Activated CD4-positive, alpha-beta T cell treated with anti-CD3 and anti-CD28 coated beads, Interleukin-2, amount 10 ng/mL, durations not matched to agents 7 days and 5 days (primary cell): Measurements from ENCODE around the gene TOP1. TPM values are rescaled to one million over a fixed set of nuclear protein-coding genes. Genes with fewer than 3 reads are reported as not detected.

ENCODE experiments used
- CTCF ChIA-PET: fragments of 350-600 bp; sonication (Branson Sonifier 250); formaldehyde crosslinking; loops from one replicate; lab custom pipeline; 2021; ENCODE audit warnings: antibody characterized with exemption; lab: Charles Lee
- POLR2A ChIA-PET: fragments of 350-600 bp; sonication (Branson Sonifier 250); formaldehyde crosslinking; loops from one replicate; lab custom pipeline; 2021; ENCODE audit warnings: antibody characterized with exemption; lab: Charles Lee
- DNase-seq: peaks from one replicate; pipeline ENCODE4 v3.0.0-alpha.2; 2020
- H3K27ac Mint-ChIP-seq: one replicate; pipeline ENCODE4 v1.8.0; 2021; ENCODE audit warnings: mild to moderate bottlenecking, moderate library complexity, mixed read lengths
- H3K27me3 Mint-ChIP-seq: one replicate; pipeline ENCODE4 v1.8.0; 2021; ENCODE audit warnings: mixed read lengths
- H3K36me3 Mint-ChIP-seq: one replicate; pipeline ENCODE4 v1.8.0; 2021; ENCODE audit warnings: low read depth, mixed read lengths
- H3K4me1 Mint-ChIP-seq: one replicate; pipeline ENCODE4 v1.8.0; 2021; ENCODE audit warnings: mixed read lengths
- H3K4me3 Mint-ChIP-seq: one replicate; pipeline ENCODE4 v1.8.0; 2021; ENCODE audit warnings: mild to moderate bottlenecking, moderate library complexity, mixed read lengths
- H3K9me3 Mint-ChIP-seq: one replicate; pipeline ENCODE4 v1.8.0; 2021; ENCODE audit warnings: mixed read lengths
- total RNA-seq, 2 experiments: library from RNA; stranded (reverse); gene quantifications; one replicate each; pipeline ENCODE4 v1.2.3, GENCODE V29; 2021

TOP1 gene
- total RNA-seq, 2 experiments from 2014 or later = 66.7 to 76.9 TPM

DNA sequence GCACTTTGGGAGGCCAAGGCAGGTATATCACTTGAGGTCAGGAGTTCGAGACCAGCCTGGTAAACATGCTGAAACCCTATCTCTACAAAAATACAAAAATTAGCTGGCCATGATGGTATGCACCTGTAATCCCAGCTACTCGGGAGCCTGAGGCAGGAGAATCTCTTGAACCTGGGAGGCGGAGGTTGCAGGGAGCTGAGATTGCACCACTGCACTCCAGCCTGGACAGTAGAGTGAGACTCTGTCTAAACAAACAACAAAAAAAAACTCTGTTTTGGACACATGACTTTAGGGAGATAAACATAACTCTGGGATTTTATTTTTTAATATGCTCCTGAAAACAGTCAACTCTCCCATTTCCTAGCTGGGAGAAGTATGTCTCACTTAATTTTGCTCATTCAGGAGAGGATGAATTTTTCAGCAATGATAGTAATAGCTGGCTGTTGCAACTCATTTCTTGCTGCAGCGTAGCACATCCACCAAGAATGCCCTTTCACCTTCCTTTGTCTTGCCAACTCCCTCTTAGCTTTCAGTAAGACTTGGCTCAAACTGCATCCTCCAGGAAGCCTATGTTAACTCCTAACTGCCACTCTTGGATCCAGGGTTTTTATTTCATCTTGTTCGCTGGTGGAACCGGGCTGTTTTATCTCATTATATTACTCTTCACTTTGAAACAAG is 24.3 kb downstream of the TOP1 start:
- ChIA-PET POLR2A (interaction anchor here (0.6 kb wide), 1 partner anchor 158 kb away, joined by 3 read pairs; no protein-coding TSS in a partner anchor), CTCF (interaction anchor here (1.1 kb wide), 1 partner anchor 18 kb away, joined by 4 read pairs; no protein-coding TSS in a partner anchor)
- DNase-seq = no peak
- peaks cover 38% of the 10 kb centered on the region for H3K36me3 Mint-ChIP-seq
- H3K9me3 Mint-ChIP-seq = peaks cover 7% of the 10 kb centered on the region
- H3K27me3 Mint-ChIP-seq = no peaks in the 10 kb centered on the region
- H3K4me1 Mint-ChIP-seq = peaks cover 84% of the 10 kb centered on the region
- H3K4me3 Mint-ChIP-seq = no peak overlapping the region
- no peak overlapping the region for H3K27ac Mint-ChIP-seq

DNA sequence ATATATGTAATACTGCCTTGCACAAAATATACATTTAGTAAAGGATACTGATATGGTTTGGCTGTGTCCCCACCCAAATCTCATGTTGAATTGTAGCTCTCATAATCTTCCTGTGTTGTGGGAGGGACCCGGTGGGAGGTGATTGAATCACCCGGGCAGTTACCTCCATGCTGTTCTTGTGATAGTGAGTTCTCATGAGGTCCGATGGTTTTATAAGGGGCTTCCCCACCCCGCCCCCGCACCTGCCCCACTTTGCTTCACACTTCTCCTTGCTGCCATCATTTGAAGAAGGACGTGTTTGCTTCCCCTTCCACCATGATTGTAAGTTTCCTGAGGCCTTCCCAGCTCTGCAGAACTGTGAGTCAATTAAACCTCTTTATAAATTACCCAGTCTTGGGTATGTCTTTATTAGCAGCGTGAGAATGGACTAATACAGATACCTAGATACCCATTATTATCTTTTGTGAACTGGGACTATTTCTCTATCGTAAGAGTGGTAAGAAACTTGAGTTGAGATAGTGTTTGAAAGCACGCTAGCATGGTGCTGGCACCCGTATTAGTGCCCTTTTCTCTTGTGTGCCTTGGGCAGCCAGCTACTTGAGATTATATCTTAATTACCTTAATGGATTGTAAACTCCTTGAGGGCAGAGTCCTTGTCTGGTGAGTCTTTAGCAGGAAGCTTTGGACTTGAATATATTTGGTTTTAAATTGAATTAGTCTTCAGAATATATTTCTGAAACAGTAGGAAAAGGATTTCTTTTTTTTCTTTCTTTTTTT is 25.6 kb downstream of the TOP1 start:
- peaks cover 7% of the 10 kb centered on the region for H3K9me3 Mint-ChIP-seq
- peak overlapping the region; percentile 11 for H3K27ac Mint-ChIP-seq
- H3K36me3 Mint-ChIP-seq = peaks cover 38% of the 10 kb centered on the region
- DNase-seq = no peak
- H3K27me3 Mint-ChIP-seq = no peaks in the 10 kb centered on the region
- H3K4me3 Mint-ChIP-seq = no peak overlapping the region
- ChIA-PET POLR2A (no interaction called here), CTCF (interaction anchor here (0.6 to 1.1 kb wide), 3 partner anchors 13 to 20 kb away, joined by 3 to 7 read pairs (median 3); no protein-coding TSS in a partner anchor)
- H3K4me1 Mint-ChIP-seq = peaks cover 71% of the 10 kb centered on the region

DNA sequence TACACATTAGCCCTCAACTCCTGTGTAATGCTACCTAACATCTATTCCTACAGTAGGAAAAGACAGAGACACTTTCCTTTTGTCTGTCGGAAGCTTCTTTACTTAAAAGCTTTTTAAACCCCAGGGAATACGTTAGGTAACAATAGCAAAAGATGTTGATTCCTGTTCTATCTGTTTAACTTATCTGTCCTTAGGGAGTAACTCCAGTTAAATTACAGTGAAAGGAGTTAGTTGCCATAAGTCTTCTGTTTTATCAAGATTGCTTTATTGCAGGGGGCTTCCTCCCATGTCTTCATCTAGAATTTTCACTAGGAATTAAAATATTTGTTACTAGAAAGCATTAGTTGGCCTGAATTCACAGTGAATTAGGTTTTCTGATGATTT is 26.2 kb downstream of the TOP1 start:
- CTCF ChIA-PET = interaction anchor here (0.8 to 1.1 kb wide), 2 partner anchors 19 to 20 kb away, joined by 3 read pairs; no protein-coding TSS in a partner anchor
- Mint-ChIP-seq H3K36me3 (peaks cover 38% of the 10 kb centered on the region), H3K4me1 (peaks cover 68% of the 10 kb centered on the region), H3K27me3 (no peaks in the 10 kb centered on the region), H3K4me3 (no peak overlapping the region), H3K9me3 (peaks cover 7% of the 10 kb centered on the region), H3K27ac (no peak overlapping the region)
- DNase-seq = no peak
- POLR2A ChIA-PET = no interaction called here

DNA sequence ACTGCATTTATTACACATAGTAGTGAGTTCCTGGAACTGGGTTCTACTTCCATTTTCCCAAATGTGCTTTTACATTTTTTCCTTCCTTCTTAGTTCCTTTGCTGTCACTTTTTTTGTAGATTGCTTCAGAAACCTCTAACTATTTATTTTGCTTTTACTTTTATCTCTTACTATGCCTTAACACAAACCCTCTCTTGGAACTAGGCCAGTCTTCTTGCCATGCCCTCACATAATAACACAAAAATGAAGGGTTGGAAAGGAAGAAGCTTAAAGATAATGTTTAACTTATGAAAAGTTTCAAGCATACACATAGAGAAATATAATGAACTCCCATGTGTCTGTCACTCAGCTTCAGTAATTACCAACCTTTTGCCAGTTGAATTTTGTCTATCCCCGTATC is 27.1 kb downstream of the TOP1 start:
- Mint-ChIP-seq H3K27ac (no peak overlapping the region), H3K4me3 (no peak overlapping the region), H3K4me1 (peaks cover 60% of the 10 kb centered on the region), H3K27me3 (no peaks in the 10 kb centered on the region), H3K9me3 (peaks cover 7% of the 10 kb centered on the region), H3K36me3 (peaks cover 34% of the 10 kb centered on the region)
- ChIA-PET POLR2A (no interaction called here), CTCF (no interaction called here)
- DNase-seq = no peak

DNA sequence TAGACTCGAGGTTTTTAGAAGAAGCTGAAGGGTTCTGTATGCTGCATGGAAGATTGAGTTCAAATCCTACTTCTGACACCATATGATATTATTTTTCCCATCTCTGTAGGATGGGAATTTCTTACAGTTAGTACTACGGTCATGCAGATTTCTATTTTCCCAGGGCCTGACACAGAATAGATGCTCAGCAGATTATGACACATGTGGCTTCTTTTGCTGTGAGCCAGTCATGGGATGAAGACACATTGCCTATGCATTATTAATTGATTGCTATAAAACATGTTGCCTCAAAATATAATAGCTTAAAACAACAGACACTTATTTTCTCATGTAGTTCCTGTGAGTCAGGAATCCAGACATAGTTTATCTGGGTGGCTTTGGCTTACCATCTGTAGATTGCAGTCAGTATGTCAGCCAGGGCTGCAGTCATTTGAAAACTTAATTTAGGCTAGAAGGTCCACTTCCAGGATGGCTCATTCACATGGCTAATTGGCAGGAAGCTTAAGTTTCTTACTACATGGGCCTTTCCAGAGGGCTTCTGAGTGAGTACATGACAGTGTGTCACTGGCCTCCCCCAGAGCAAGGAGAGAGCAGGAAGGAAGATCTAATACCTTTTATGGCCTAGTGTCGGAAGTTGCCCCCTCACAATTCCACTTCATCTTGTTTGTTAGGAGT is 29.5 kb downstream of the TOP1 start:
- POLR2A ChIA-PET = no interaction called here
- DNase-seq = no peak
- Mint-ChIP-seq H3K27me3 (no peaks in the 10 kb centered on the region), H3K4me3 (no peak overlapping the region), H3K36me3 (peaks cover 45% of the 10 kb centered on the region), H3K9me3 (peaks cover 7% of the 10 kb centered on the region), H3K4me1 (peaks cover 39% of the 10 kb centered on the region), H3K27ac (no peak overlapping the region)
- CTCF ChIA-PET = interaction anchor here (0.9 to 1.3 kb wide), 4 partner anchors 11 to 94 kb away, joined by 3 to 4 read pairs (median 3); no protein-coding TSS in a partner anchor

DNA sequence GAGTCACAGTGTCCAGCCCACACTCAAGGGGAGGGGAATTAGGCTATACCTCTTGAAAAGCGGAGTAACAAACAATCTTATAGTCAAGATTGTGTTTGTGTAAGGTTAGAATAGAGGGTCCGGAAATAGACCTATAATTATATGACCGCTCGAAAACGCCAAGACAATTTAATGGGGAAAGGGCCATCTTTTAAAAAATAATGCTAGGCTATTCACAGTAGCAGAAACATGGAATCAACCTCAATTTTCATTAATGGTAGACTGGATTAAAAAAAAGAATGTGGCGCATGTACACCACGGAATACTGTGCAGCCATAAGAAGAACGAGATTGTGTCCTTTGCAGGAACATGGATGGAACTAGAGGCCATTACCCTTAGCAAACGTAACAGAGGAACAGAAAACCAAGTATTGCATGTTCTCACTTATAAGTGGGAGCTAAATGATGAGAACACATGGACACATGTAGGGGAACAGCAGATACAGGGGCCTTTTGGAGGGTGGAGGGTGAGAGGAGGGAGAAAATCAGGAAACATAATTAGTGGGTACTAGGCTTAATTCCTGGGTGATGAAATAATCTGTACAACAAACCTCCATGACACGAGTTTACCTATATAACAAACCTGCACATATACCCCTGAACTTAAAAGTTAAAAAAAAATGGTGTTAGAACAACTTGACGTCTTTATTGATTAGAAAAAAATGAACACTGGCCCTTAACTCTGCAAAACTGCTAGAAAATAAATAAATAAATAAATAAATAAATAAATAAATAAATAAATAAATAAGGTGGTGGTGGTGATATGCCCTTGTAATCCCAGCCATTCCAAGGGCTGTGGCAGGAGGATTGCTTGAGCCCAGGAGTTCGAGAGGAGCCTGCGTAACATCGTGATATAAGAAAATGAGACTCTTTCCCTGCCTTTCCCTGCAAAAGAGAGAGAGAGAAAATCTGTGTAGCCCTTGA is 30.3 kb downstream of the TOP1 start:
- no peak for DNase-seq
- POLR2A ChIA-PET = no interaction called here
- peaks cover 47% of the 10 kb centered on the region for H3K36me3 Mint-ChIP-seq
- H3K27ac Mint-ChIP-seq = no peak overlapping the region
- peaks cover 3% of the 10 kb centered on the region for H3K9me3 Mint-ChIP-seq
- H3K27me3 Mint-ChIP-seq = no peaks in the 10 kb centered on the region
- no peak overlapping the region for H3K4me3 Mint-ChIP-seq
- CTCF ChIA-PET = interaction anchor here (0.9 to 1.2 kb wide), 2 partner anchors 36 to 93 kb away, joined by 3 read pairs; no protein-coding TSS in a partner anchor
- H3K4me1 Mint-ChIP-seq = peaks cover 40% of the 10 kb centered on the region

DNA sequence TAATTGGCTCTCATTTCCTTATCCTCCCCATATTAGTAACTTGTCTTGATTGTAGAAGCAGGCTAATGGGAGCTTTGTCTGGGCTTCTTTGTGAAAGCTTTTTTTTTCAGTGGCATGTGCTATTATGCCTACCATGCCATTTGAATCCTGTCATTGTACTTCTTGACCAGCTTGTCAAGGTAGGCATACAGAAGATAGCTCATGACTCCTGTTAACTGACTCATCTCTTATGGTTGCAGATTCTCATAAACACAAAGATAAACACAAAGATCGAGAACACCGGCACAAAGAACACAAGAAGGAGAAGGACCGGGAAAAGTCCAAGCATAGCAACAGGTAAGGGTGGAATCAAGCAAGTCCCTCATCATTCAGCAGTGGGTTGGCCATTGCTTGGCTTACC is 32.5 kb downstream of the TOP1 start:
- peaks cover 36% of the 10 kb centered on the region for H3K4me1 Mint-ChIP-seq
- H3K27ac Mint-ChIP-seq = no peak overlapping the region
- DNase-seq = no peak
- no peak overlapping the region for H3K4me3 Mint-ChIP-seq
- peaks cover 46% of the 10 kb centered on the region for H3K36me3 Mint-ChIP-seq
- no peaks in the 10 kb centered on the region for H3K9me3 Mint-ChIP-seq
- no peaks in the 10 kb centered on the region for H3K27me3 Mint-ChIP-seq
- ChIA-PET CTCF (interaction anchor here (0.8 to 1.3 kb wide), 3 partner anchors 12 to 70 kb away, joined by 3 read pairs; no protein-coding TSS in a partner anchor), POLR2A (no interaction called here)

DNA sequence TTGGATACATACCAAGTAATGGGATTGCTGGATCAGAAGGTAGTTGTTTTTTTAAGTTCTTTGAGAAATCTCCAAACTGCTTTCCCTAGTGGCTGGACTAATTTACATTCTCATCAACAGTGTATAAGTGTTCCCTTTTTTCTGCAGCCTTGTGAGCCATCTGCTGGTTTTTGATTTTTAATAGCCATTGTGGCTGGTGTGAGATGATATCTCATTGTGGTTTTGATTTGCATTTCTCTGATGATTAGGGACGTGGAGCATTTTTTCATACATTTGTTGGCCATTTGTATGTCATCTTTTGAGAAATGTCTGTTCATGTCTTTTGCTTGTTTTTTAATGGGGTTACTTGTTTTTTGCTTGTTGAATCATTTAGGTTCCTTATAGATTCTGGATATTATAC is 34.8 kb downstream of the TOP1 start:
- no peak overlapping the region for H3K27ac Mint-ChIP-seq
- peaks cover 52% of the 10 kb centered on the region for H3K36me3 Mint-ChIP-seq
- ChIA-PET CTCF (no interaction called here), POLR2A (no interaction called here)
- no peaks in the 10 kb centered on the region for H3K9me3 Mint-ChIP-seq
- peaks cover 38% of the 10 kb centered on the region for H3K4me1 Mint-ChIP-seq
- no peaks in the 10 kb centered on the region for H3K27me3 Mint-ChIP-seq
- no peak overlapping the region for H3K4me3 Mint-ChIP-seq
- no peak for DNase-seq

DNA sequence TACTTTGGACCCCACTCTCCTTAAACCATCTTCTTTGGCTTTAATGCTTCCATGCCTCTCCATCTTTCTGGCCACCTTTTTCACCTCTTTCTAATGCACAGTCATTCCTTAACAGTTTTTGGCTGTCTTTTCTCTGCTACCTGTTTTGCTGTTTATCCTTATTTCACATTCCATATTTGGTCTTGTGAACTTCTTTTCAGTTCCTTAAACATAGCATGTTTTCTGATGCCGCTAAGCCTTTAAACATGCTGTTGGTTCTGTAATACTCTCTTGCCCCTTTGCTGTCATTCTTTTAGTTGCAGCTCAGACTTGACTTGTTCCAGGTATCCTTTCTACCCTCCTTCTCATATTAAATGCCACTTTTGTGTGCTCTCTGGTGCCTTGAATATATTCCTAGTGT is 35.8 kb downstream of the TOP1 start:
- ChIA-PET POLR2A (no interaction called here), CTCF (interaction anchor here (0.6 kb wide), 1 partner anchor 91 kb away, joined by 3 read pairs; no protein-coding TSS in a partner anchor)
- Mint-ChIP-seq H3K27ac (no peak overlapping the region), H3K4me3 (no peak overlapping the region), H3K9me3 (no peaks in the 10 kb centered on the region), H3K4me1 (peaks cover 42% of the 10 kb centered on the region), H3K36me3 (peaks cover 54% of the 10 kb centered on the region), H3K27me3 (no peaks in the 10 kb centered on the region)
- no peak for DNase-seq

DNA sequence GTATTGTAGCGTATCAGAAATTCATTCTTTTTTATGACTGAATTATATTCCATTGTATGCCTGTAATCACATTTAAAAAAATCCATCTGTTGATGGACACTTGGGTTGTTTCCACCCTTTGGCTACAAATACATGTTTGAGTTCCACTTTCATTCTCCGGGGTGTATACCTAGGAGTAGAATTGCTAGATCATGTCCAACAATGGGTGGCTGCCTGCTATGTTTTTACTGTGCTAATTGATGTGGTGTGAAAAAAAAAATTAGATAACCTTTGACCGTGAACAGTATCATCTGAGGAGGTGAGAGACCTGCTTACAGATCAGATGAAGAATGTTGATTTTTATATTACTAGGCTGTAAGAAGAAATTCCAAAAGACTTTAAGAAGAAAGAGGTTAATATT is 37.1 kb downstream of the TOP1 start:
- Mint-ChIP-seq H3K4me3 (no peak overlapping the region), H3K27me3 (no peaks in the 10 kb centered on the region), H3K4me1 (peaks cover 47% of the 10 kb centered on the region), H3K27ac (no peak overlapping the region), H3K9me3 (no peaks in the 10 kb centered on the region), H3K36me3 (peaks cover 61% of the 10 kb centered on the region)
- ChIA-PET CTCF (interaction anchor here (0.7 kb wide), 2 partner anchors 24 to 34 kb away, joined by 3 read pairs; no protein-coding TSS in a partner anchor), POLR2A (no interaction called here)
- DNase-seq = no peak

DNA sequence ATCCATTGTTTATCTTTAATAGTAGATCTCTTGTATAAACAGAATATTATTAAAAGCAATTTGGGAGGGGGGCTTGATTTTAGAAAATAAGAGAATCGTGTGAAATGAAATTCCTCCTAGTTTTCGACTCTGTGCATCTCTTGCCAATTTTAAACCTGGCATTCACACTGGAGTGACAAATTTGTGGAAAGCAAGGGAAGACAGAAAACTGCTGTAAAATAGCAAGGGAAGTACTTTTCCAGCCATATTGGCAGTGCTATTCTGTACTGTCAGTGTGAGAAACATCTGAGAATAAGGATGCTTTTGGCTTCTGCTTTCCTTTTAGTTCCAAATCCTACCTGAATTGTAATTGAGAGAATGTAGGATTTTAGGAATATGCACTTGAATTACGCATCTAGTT is 40.2 kb downstream of the TOP1 start:
- Mint-ChIP-seq H3K4me1 (peaks cover 64% of the 10 kb centered on the region), H3K27ac (no peak overlapping the region), H3K4me3 (no peak overlapping the region), H3K27me3 (no peaks in the 10 kb centered on the region), H3K36me3 (peaks cover 40% of the 10 kb centered on the region), H3K9me3 (no peaks in the 10 kb centered on the region)
- no peak for DNase-seq
- ChIA-PET CTCF (interaction anchor here (0.5 to 1.7 kb wide), 4 partner anchors 11 to 77 kb away, joined by 3 to 5 read pairs (median 4); no protein-coding TSS in a partner anchor), POLR2A (no interaction called here)
